HEK293 (cell line): ENCODE measurements around the gene SP8.

ENCODE experiments used
- CTCF ChIA-PET: fragments of 350-600 bp; formaldehyde crosslinking; extraction: SDS; loops from one replicate; lab custom pipeline; 2021; ENCODE audit warnings: antibody characterized with exemption; lab: Yijun Ruan, JAX
- POLR2A ChIA-PET: fragments of 300-600 bp; formaldehyde crosslinking; extraction: SDS; loops from one replicate; lab custom pipeline; 2020; ENCODE audit warnings: antibody characterized with exemption, inconsistent platforms; lab: Yijun Ruan, JAX
- H3K27ac ChIP-seq: fragments of 200-500 bp; sonication (Bioruptor generic); 2 replicates; pipeline ENCODE4 v1.5.1; 2014; ENCODE audit warnings: low read depth, low read length, control low read depth, inconsistent platforms; ENCODE audit errors: extremely low read depth
- H3K36me3 ChIP-seq, 2 experiments: fragments of 200-500 bp in 1 of 2; sonication (Bioruptor generic) in 1 of 2; 1 replicate in 1 of 2; 2 replicates in 1 of 2; pipeline ENCODE4 v1.5.1; 2014 to 2017; ENCODE audit warnings: inconsistent platforms in 2 of 2, low read length in 2 of 2; ENCODE audit not compliant: control insufficient read depth in 2 of 2, insufficient read depth in 1 of 2
- H3K4me1 ChIP-seq: fragments of 200-500 bp; sonication (Bioruptor generic); 2 replicates; pipeline ENCODE4 v1.5.1; 2014; ENCODE audit warnings: mild to moderate bottlenecking, low read length, inconsistent platforms; ENCODE audit not compliant: control insufficient read depth, insufficient read depth
- H3K4me3 ChIP-seq: 2 replicates; pipeline ENCODE4 v1.5.1; 2011; ENCODE audit warnings: low read depth, mild to moderate bottlenecking, control low read depth, low read length, moderate library complexity
- H3K9me3 ChIP-seq: fragments of 200-500 bp; sonication (Bioruptor generic); 2 replicates; pipeline ENCODE4 v1.5.1; 2014; ENCODE audit warnings: low read depth, low read length, inconsistent platforms; ENCODE audit not compliant: control insufficient read depth, insufficient read depth
- GLIS1 ChIP-seq: fragments of 450-650 bp; formaldehyde crosslinking; IDR thresholded peaks from 2 replicates; pipeline ENCODE4 v1.5.1; 2016; ENCODE audit warnings: missing biosample characterization, missing genetic modification characterization
- GLIS2 ChIP-seq: fragments of 450-650 bp; formaldehyde crosslinking; IDR thresholded peaks from 2 replicates; pipeline ENCODE4 v1.5.1; 2016; ENCODE audit warnings: missing biosample characterization, missing genetic modification characterization
- HIC1 ChIP-seq: fragments of 450-650 bp; formaldehyde crosslinking; IDR thresholded peaks from 2 replicates; pipeline ENCODE4 v1.5.1; 2016; ENCODE audit warnings: missing biosample characterization, missing genetic modification characterization
- IKZF3 ChIP-seq: fragments of 450-650 bp; IDR thresholded peaks from 2 replicates; pipeline ENCODE4 v1.5.0; 2018; ENCODE audit warnings: missing biosample characterization, mild to moderate bottlenecking, missing genetic modification characterization, moderate library complexity
- KLF1 ChIP-seq: fragments of 450-650 bp; formaldehyde crosslinking; IDR thresholded peaks from 2 replicates; pipeline ENCODE4 v1.5.1; 2016; ENCODE audit warnings: missing biosample characterization, missing genetic modification characterization
- KLF10 ChIP-seq: fragments of 450-650 bp; IDR thresholded peaks from 2 replicates; pipeline ENCODE4 v1.5.1; 2018; ENCODE audit warnings: missing biosample characterization, mild to moderate bottlenecking, missing genetic modification characterization
- KLF16 ChIP-seq: fragments of 450-650 bp; formaldehyde crosslinking; IDR thresholded peaks from 2 replicates; pipeline ENCODE4 v1.5.1; 2017; ENCODE audit warnings: missing biosample characterization, missing genetic modification characterization
- KLF7 ChIP-seq: fragments of 450-650 bp; formaldehyde crosslinking; IDR thresholded peaks from 2 replicates; pipeline ENCODE4 v1.5.1; 2016; ENCODE audit warnings: missing biosample characterization, missing genetic modification characterization, borderline replicate concordance
- KLF8 ChIP-seq: fragments of 450-650 bp; formaldehyde crosslinking; IDR thresholded peaks from 2 replicates; pipeline ENCODE4 v1.5.1; 2016; ENCODE audit warnings: missing biosample characterization, missing genetic modification characterization
- KLF9 ChIP-seq: fragments of 450-650 bp; formaldehyde crosslinking; IDR thresholded peaks from 2 replicates; pipeline ENCODE4 v1.5.1; 2016; ENCODE audit warnings: missing biosample characterization, missing genetic modification characterization, low read depth
- OSR2 ChIP-seq: fragments of 450-650 bp; formaldehyde crosslinking; IDR thresholded peaks from 2 replicates; pipeline ENCODE4 v1.5.1; 2016; ENCODE audit warnings: missing biosample characterization, missing genetic modification characterization
- PATZ1 ChIP-seq: fragments of 450-650 bp; formaldehyde crosslinking; IDR thresholded peaks from 2 replicates; pipeline ENCODE4 v1.5.1; 2016; ENCODE audit warnings: missing biosample characterization, missing genetic modification characterization
- PRDM6 ChIP-seq: fragments of 450-650 bp; formaldehyde crosslinking; IDR thresholded peaks from 2 replicates; pipeline ENCODE4 v1.5.1; 2017; ENCODE audit warnings: missing biosample characterization, missing genetic modification characterization
- SP3 ChIP-seq: fragments of 450-650 bp; formaldehyde crosslinking; IDR thresholded peaks from 2 replicates; pipeline ENCODE4 v1.5.1; 2016; ENCODE audit warnings: missing biosample characterization, missing genetic modification characterization
- SP7 ChIP-seq: fragments of 450-650 bp; formaldehyde crosslinking; IDR thresholded peaks from 2 replicates; pipeline ENCODE4 v1.5.1; 2016; ENCODE audit warnings: missing biosample characterization, missing genetic modification characterization
- TSHZ1 ChIP-seq: fragments of 450-650 bp; formaldehyde crosslinking; IDR thresholded peaks from 2 replicates; pipeline ENCODE4 v1.5.1; 2016; ENCODE audit warnings: missing biosample characterization, missing genetic modification characterization, borderline replicate concordance
- WT1 ChIP-seq: fragments of 450-650 bp; formaldehyde crosslinking; IDR thresholded peaks from 2 replicates; pipeline ENCODE4 v1.5.1; 2016; ENCODE audit warnings: missing biosample characterization, missing genetic modification characterization
- ZBTB8A ChIP-seq: fragments of 450-650 bp; formaldehyde crosslinking; IDR thresholded peaks from 2 replicates; pipeline ENCODE4 v1.5.1; 2016; ENCODE audit warnings: missing biosample characterization, missing genetic modification characterization
- ZFP3 ChIP-seq: fragments of 450-650 bp; formaldehyde crosslinking; IDR thresholded peaks from 2 replicates; pipeline ENCODE4 v1.5.1; 2016; ENCODE audit warnings: low read depth, missing biosample characterization, missing genetic modification characterization
- ZNF146 ChIP-seq: fragments of 450-650 bp; formaldehyde crosslinking; IDR thresholded peaks from 2 replicates; pipeline ENCODE4 v1.5.1; 2016; ENCODE audit warnings: missing biosample characterization, missing genetic modification characterization
- ZNF157 ChIP-seq: fragments of 450-650 bp; formaldehyde crosslinking; IDR thresholded peaks from 2 replicates; pipeline ENCODE4 v1.5.1; 2016; ENCODE audit warnings: missing biosample characterization, missing genetic modification characterization
- ZNF24 ChIP-seq: fragments of 450-650 bp; formaldehyde crosslinking; IDR thresholded peaks from 2 replicates; pipeline ENCODE4 v1.5.1; 2016; ENCODE audit warnings: missing biosample characterization, missing genetic modification characterization
- ZNF274 ChIP-seq, 2 experiments: fragments of 200-500 bp in 1 of 2; fragments of 450-650 bp in 1 of 2; sonication (Bioruptor generic) in 1 of 2; formaldehyde crosslinking in 1 of 2; IDR thresholded peaks; 2 replicates each; pipeline versions ENCODE4 v1.5.1 to v1.6.1; 2014 to 2016; ENCODE audit warnings: borderline replicate concordance in 1 of 2, inconsistent platforms in 1 of 2, low read length in 1 of 2, missing biosample characterization in 1 of 2, missing genetic modification characterization in 1 of 2
- ZNF341 ChIP-seq: fragments of 450-650 bp; formaldehyde crosslinking; IDR thresholded peaks from 2 replicates; pipeline ENCODE4; 2016; ENCODE audit warnings: low read depth, missing biosample characterization, missing genetic modification characterization
- ZNF423 ChIP-seq: fragments of 450-650 bp; formaldehyde crosslinking; IDR thresholded peaks from 2 replicates; pipeline ENCODE4 v1.5.1; 2016; ENCODE audit warnings: missing biosample characterization, missing genetic modification characterization
- ZNF596 ChIP-seq: fragments of 450-650 bp; IDR thresholded peaks from 2 replicates; pipeline ENCODE4 v1.5.0; 2018; ENCODE audit warnings: missing biosample characterization, mild to moderate bottlenecking, missing genetic modification characterization, moderate library complexity
- ZNF777 ChIP-seq: fragments of 450-650 bp; formaldehyde crosslinking; IDR thresholded peaks from 2 replicates; pipeline ENCODE4 v1.5.1; 2017; ENCODE audit warnings: missing biosample characterization, missing genetic modification characterization, borderline replicate concordance
- ZXDB ChIP-seq: fragments of 450-650 bp; formaldehyde crosslinking; IDR thresholded peaks from 2 replicates; pipeline ENCODE4 v1.5.1; 2016; ENCODE audit warnings: missing biosample characterization, missing genetic modification characterization

SP8 gene

GRCh38 chr7:20798081-20798693 lies 11.5 kb upstream of the SP8 start:
- no peaks in the 10 kb centered on the region for H3K36me3 ChIP-seq
- H3K4me3 ChIP-seq: peak overlapping the region; percentile 66
- ChIA-PET CTCF (no interaction called here), POLR2A (interaction anchor here (0.5 to 2.3 kb wide), 8 partner anchors 9 to 279 kb away, joined by 3 to 15 read pairs (median 4); partner anchors contain the start of gene SP8)
- H3K4me1 ChIP-seq: no peaks in the 10 kb centered on the region; the same call in 1 of the 2 replicates
- H3K27ac ChIP-seq: peak overlapping the region; percentile 78; the same call in 1 of the 2 replicates
- no peaks in the 10 kb centered on the region for H3K9me3 ChIP-seq
- peak; percentile 56; the same call in 1 of the 2 replicates for TF ChIP-seq KLF16 (tag by site-specific recombination)
- TF ChIP-seq KLF10 (tag by site-specific recombination): peak; percentile 22; the same call in 1 of the 2 replicates
- TF ChIP-seq KLF8: peak; percentile 67; the same call in 1 of the 2 replicates
- TF ChIP-seq ZNF146 (tag by site-specific recombination): no peak
- TF ChIP-seq OSR2 (tag by site-specific recombination): no peak
- TF ChIP-seq SP7 (tag by site-specific recombination): peak; percentile 36; the same call in 1 of the 2 replicates
- no peak for TF ChIP-seq ZNF341 (tag by site-specific recombination)
- peak; percentile 67; the same call in 1 of the 2 replicates for TF ChIP-seq KLF7
- TF ChIP-seq ZBTB8A (tag by site-specific recombination): 0 out of 2 replicates have a peak, but pooled peaks have one; percentile 50
- peak; percentile 72 for TF ChIP-seq IKZF3
- TF ChIP-seq ZNF274 (IDR thresholded peaks at IDR 0.05; ENCODE audit: low read length): no peak
- no peak for TF ChIP-seq ZNF274 (tag by site-specific recombination; IDR thresholded peaks at IDR 0.05; ENCODE audit: borderline replicate concordance)
- TF ChIP-seq KLF1: peak; percentile 88
- TF ChIP-seq ZNF423 (tag by site-specific recombination): peak; percentile 31; the same call in 1 of the 2 replicates
- TF ChIP-seq KLF9 (tag by site-specific recombination): peak; percentile 42
- TF ChIP-seq ZNF24 (tag by site-specific recombination): no peak
- TF ChIP-seq WT1: peak; percentile 55
- peak; percentile 25; the same call in 1 of the 2 replicates for TF ChIP-seq PATZ1
- no peak for TF ChIP-seq ZXDB (tag by site-specific recombination)
- TF ChIP-seq GLIS1 (tag by site-specific recombination): peak; percentile 73
- peak; percentile 66; the same call in 1 of the 2 replicates for TF ChIP-seq GLIS2 (tag by site-specific recombination)
- peak; percentile 19; the same call in 1 of the 2 replicates for TF ChIP-seq HIC1 (tag by site-specific recombination)
- 0 out of 2 replicates have a peak, but pooled peaks have one; percentile 9 for TF ChIP-seq ZNF596 (tag by site-specific recombination)
- 0 out of 2 replicates have a peak, but pooled peaks have one; percentile 38 for TF ChIP-seq ZFP3 (tag by site-specific recombination)
- TF ChIP-seq TSHZ1 (tag by site-specific recombination): no peak
- TF ChIP-seq ZNF157: no peak
- TF ChIP-seq PRDM6: no peak
- peak; percentile 93 for TF ChIP-seq SP3 (tag by site-specific recombination)
- no peak for TF ChIP-seq ZNF777 (tag by site-specific recombination)
